ENCODE results near the gene TSG101.

Gene TSG101

DNA sequence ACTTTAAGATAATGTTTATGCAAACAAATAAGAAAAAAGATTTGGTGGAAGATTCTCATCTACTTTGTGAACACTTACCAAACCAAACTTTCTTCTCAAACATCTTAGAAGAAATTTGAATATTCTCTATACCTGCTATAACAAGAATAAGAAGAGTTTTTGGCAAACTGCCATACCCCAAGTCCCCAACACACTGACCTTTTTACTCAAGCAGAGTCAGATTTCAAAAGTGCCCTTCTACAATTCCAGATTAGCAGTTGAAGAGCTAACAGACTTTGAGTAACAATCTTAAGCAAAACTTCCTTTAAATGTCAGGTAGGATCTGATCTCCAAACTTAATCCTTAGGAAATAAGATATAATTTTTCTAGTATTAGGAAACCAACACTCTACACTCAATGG lies 33.9 kb downstream of the TSG101 start:
- no peak for DNase-seq (ENCODE audit: low spot score)

DNA sequence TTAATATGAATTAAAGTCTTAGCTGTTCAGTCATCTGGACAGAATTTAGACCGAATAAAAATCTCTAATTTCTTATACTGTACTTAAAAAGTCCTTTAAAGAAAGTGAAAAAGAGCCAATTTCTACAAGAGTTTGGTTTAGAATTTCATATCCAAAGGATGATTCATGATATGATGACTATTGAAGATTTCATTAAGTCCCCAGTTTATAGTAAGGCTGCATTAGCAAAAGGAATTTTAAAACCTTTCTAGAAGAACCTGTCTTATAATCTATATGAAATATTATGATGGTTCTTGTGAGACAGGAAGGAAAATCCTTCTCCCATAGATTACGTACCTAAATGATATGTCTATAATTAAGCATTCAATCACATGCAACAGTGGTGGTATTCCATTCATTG lies 34.8 kb downstream of the TSG101 start:
- no peak for DNase-seq (ENCODE audit: low spot score)

GRCh38 chr11:18490736-18491485 lies 35.8 kb downstream of the TSG101 start:
- DNase-seq (ENCODE audit: low spot score) = no peak

DNA sequence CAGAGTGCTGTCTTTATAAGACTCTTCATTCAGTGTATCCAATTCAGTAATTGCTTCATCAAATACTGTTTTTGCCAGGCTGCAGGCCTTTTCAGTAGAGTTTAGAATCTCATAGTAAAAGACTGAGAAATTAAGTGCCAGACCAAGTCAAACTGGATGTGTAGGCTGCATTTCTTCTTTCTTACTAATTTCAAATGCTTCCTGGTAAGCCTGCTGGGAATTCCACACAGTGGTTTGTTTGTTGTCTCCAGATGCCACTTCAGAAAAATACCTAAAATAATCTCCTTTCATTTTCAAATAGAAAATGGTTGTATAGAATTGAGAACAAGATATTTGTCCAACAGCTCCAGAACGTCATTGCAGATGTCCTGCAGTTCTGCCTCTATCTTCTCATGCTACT lies 36.4 kb downstream of the TSG101 start:
- DNase-seq (ENCODE audit: low spot score) = no peak

- DNase-seq (ENCODE audit: low spot score) = no peak
Measured at GRCh38 chr11:18485913-18486528, 40.7 kb downstream of the TSG101 start.

DNA sequence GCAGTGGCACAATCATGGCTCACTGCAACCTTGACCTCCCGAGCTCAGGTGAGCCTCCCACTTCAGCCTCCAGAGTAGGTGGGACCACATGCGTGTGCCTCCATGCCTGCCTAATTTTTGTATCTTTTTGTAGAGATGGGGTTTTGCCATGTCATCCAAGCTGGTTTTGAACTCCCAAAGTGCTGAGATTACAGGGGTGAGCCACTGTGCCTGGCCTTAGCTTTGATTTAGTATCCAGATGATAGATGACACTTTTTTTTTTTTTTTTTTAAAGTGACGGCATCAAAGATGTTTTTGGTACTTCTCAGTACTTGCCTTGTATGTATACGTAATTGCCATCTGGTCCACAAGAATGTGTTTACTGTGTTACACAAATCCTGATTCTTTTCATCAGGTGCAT lies 47.7 kb downstream of the TSG101 start:
- no peak for DNase-seq (ENCODE audit: low spot score)

DNA sequence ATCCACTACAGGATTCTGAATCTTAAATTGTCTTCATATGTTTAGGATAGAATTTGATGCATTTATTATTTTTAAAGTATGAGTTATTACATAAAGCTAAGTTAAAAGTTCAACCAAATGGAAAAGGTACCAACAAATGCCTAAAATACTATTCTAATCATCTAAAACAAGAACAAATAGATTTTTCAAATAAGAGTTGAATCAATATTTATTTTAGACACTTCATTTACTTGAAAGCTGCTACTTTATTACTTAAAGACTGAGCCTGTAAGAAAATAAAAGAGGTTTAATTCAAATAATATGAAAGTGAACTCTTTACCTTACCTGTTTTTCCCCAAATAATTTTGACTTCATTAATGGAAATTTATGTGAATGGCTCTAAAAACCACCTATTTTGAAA lies 54.2 kb downstream of the TSG101 start:
- no peak for DNase-seq (ENCODE audit: low spot score)

GRCh38 chr11:18471995-18472394 lies 54.7 kb downstream of the TSG101 start:
- DNase-seq (ENCODE audit: low spot score) = no peak

GRCh38 chr11:18468961-18469360 lies 57.8 kb downstream of the TSG101 start:
- no peak for DNase-seq (ENCODE audit: low spot score)

DNA sequence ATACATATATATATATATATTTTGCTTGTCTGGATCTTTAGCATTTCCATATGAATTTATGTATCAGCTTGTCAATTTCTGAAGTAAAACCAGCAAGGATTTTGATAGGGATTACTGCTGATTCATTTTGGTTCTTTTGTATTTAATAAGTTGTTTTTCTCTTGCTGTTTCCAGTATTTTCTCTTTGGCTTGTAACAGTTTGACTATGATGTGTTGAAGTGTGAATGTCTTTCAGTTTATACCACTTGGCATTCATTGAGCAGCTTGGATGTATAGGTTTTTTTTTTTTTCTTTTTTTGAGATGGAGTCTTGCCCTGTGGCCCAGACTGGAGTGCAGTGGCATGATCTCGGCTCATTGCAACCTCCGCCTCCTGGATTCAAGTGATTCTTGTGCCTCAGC lies 58.7 kb downstream of the TSG101 start:
- no peak for DNase-seq (ENCODE audit: low spot score)

DNA sequence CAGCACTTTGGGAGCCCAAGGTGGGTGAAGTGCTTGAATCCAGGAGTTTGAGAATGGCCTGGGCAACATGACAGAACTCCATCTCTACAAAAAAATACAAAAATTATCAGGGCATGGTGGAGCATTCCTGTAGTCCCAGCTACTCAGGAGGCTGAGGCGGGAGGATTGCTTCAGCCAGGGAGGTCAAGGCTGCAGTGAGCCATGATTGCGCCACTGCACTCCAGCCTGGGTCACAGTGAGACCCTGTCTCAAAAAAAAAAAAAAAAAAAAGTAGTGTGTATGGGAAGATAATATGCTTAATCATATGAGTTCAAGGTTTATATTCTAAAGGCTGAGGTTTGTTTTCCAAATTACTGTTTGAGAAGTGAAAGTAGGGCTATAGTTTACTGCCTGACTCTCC lies 60.3 kb downstream of the TSG101 start:
- DNase-seq (ENCODE audit: low spot score) = no peak

DNA sequence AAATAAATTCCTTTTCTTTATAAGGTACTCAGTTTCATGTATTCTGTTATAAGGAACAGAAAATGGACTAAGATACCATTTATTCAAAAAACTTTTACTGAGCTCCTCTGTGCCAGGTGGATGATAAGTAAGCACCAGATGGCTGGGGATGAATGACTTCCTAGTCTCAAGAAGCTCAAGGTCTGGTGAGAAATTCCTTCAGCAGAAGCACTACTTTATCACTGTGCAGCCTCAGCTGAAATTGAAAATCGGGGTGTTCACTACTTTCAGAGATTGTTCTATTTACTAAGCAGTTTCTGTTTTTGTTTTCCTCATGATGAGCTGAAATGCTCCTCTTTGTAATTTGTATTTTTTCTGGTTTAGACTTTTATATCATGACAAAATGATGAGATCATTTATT lies 63.3 kb downstream of the TSG101 start:
- no peak for DNase-seq (ENCODE audit: low spot score)

DNA sequence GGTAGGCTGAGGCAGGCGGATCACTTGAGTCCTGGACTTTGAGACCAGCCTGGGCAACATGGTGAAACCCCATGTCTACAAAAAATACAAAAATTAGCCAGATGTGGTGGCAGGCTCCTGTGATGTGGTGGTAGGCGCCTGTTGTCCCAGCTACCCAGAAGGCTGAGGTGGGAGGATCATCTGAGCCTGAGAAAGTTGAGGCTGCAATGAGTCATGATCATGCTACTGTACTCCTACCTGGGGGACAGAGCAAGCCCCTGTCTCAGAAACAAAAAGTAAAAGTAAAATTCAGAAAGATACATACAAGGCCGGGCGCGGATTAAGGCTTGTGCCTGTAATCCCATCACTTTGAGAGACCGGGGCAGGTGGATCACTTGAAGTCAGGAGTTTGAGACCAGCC lies 64.8 kb downstream of the TSG101 start:
- no peak for DNase-seq (ENCODE audit: low spot score)

- no peak for DNase-seq (ENCODE audit: low spot score)
Measured at GRCh38 chr11:18459634-18460033, 67.1 kb downstream of the TSG101 start.

DNA sequence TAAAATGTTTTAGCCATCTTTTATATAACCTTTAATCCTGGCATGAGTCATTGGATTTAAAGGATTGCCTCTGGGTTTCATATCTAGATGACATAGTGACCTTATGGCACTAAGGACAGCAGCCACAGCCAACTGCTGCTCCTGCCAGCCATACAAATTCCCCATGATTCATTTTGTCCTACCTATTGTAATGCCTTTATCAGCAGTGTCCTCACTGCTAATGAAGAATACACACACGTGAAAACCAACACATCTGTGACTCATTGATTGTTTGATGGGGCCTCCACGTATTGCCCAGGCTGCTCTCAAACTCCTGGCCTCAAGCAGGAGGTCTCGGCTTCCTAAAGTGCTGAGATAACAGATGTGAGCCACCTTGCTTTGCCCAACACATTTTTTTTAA lies 69.3 kb downstream of the TSG101 start:
- DNase-seq (ENCODE audit: low spot score) = no peak

DNA sequence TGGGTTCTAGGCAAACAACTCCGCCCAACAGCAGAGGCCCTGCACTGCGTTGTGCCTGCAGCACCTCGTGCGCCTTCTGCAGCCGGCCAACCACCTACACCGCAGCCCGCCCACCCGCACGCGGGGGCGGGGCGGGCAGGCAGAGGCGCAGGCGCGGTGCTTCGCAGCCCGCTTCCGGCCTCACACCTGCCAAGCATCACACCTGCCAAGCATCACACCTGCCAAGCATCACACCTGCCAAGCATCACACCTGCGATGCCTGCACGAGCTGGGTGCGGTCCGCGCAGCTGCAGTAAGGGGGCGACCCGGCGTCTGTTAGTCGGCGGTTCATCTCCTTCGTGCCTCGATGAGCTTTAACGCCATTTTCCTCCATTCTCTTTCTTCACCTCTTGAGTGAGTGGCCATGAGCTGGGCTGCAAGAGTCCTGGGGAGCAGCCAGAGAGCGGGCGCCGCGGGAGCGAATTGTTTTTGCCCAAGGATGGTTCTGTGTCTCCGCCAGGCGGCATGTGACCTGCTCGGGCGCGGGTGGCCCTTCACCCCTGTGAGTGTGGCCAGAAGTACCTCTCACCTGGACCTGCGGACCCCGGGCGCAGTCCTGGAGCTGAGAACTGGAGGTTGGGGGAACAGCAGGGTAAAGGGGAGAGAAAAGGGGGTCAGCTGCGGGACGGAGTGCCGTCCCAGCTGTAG lies 70.9 kb downstream of the TSG101 start, which contains the start of gene LDHAL6A:
TSS of gene LDHAL6A (plus strand) at position 171 of the 687 bp plus-strand sequence. CDS start 825 bp downstream, outside the sequence.
- no peak for DNase-seq (ENCODE audit: low spot score)

- DNase-seq (ENCODE audit: low spot score) = no peak
Measured at GRCh38 chr11:18452927-18453326, 73.8 kb downstream of the TSG101 start.

DNA sequence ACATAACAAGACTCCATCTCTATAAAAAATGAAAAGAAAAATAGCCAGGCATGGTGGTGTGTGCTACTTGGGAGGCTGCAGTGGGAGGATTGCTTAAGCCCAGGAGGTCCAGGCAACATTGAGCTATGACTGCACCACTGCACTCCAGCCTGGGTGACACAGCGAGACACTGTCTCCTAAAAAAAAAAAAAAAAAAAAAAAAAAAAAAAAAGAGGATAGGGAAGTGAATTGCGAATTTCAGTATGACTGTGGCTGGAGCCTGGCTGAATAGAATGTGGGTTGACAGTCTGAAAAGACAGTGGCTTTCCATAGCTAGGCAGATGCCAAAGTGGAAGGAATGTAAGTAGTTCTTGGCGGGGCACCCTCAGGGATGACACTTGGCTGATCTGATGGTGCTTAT lies 77.5 kb downstream of the TSG101 start:
- DNase-seq (ENCODE audit: low spot score) = no peak

GRCh38 chr11:18438691-18439090 lies 88.1 kb downstream of the TSG101 start:
- DNase-seq (ENCODE audit: low spot score) = no peak

Measured in CD4-positive, alpha-beta T cell treated with Interleukin-6 at 100 ng/mL for 8 hours (primary cell).